NOMO-1 treated with DMSO at 0.1 percent for 48 hours (cell line): ENCODE data around the gene SERPING1.

Experiments used
- DNase-seq: peaks from one replicate; lab custom pipeline; 2025; ENCODE audit not compliant: unreplicated experiment; lab: John Stamatoyannopoulos, UW

SERPING1 gene

GRCh38 chr11:57597916-57598830 is 688 bp downstream of the SERPING1 start:
- DNase-seq = no peak

- no peak for DNase-seq
These were observed 1.3 kb downstream of the SERPING1 start for GRCh38 chr11:57598831-57599155.

- DNase-seq = no peak
These were observed 1.9 kb downstream of the SERPING1 start for GRCh38 chr11:57599381-57599780.

- DNase-seq = no peak
These were observed 3.8 kb downstream of the SERPING1 start for GRCh38 chr11:57601297-57601696.

GRCh38 chr11:57604296-57605027 is 7.0 kb downstream of the SERPING1 start:
- no peak for DNase-seq

- DNase-seq = no peak
These were observed 7.5 kb downstream of the SERPING1 start for GRCh38 chr11:57605028-57605420.

GRCh38 chr11:57610170-57610569 is 12.7 kb downstream of the SERPING1 start:
- no peak for DNase-seq

- DNase-seq = no peak
These were observed 16.8 kb downstream of the SERPING1 start for GRCh38 chr11:57614234-57614772.

- DNase-seq = no peak
These were observed 17.8 kb downstream of the SERPING1 start for GRCh38 chr11:57615308-57615707.

GRCh38 chr11:57616595-57616994 is 19.1 kb downstream of the SERPING1 start:
- DNase-seq = no peak

- no peak for DNase-seq
These were observed 21.0 kb downstream of the SERPING1 start for GRCh38 chr11:57618438-57618837.

GRCh38 chr11:57619331-57619730 is 21.8 kb downstream of the SERPING1 start:
- no peak for DNase-seq

- no peak for DNase-seq
These were observed 23.0 kb downstream of the SERPING1 start for GRCh38 chr11:57620467-57620866.

- DNase-seq = no peak
These were observed 24.8 kb downstream of the SERPING1 start for GRCh38 chr11:57622263-57622662.

- DNase-seq = no peak
These were observed 27.4 kb downstream of the SERPING1 start for GRCh38 chr11:57624864-57625263.

- DNase-seq = no peak
These were observed 29.4 kb downstream of the SERPING1 start for GRCh38 chr11:57626895-57627294.

GRCh38 chr11:57630171-57630570 is 32.7 kb downstream of the SERPING1 start:
- no peak for DNase-seq

- no peak for DNase-seq
These were observed 34.6 kb downstream of the SERPING1 start for GRCh38 chr11:57632116-57632515.

GRCh38 chr11:57633394-57634070 is 36.0 kb downstream of the SERPING1 start:
- DNase-seq = no peak

- no peak for DNase-seq
These were observed 36.8 kb downstream of the SERPING1 start for GRCh38 chr11:57634311-57634710.

- no peak for DNase-seq
These were observed 37.8 kb downstream of the SERPING1 start for GRCh38 chr11:57635246-57635645.

GRCh38 chr11:57637626-57638004 is 40.1 kb downstream of the SERPING1 start:
- DNase-seq = no peak
